K562 (cell line): ENCODE data around the gene GRK4. TPM values are rescaled to one million over a fixed set of nuclear protein-coding genes. Genes with fewer than 3 reads are reported as not detected.

ENCODE experiments used
- ATF6 ChIP-seq: sonication (generic); formaldehyde crosslinking; IDR thresholded peaks from 2 replicates; pipeline ENCODE4 v1.4.0; 2020; ENCODE audit warnings: mild to moderate bottlenecking, missing genetic modification reagents
- CREM ChIP-seq: IDR thresholded peaks from 2 replicates; pipeline ENCODE4 v1.6.1; 2014; ENCODE audit warnings: antibody characterized with exemption, low read depth
- DEAF1 ChIP-seq: fragments of 450-650 bp; formaldehyde crosslinking; IDR thresholded peaks from 2 replicates; pipeline ENCODE4 v1.4.0; 2020; ENCODE audit warnings: mild to moderate bottlenecking, moderate library complexity
- E2F1 ChIP-seq: sonication (generic); formaldehyde crosslinking; IDR thresholded peaks from 2 replicates; pipeline ENCODE4 v1.8.1; 2023; ENCODE audit warnings: mild to moderate bottlenecking, missing genetic modification reagents, moderate library complexity
- HEY1 ChIP-seq: fragments of 250-450 bp; sonication (Bioruptor Pico); IDR thresholded peaks from 2 replicates; pipeline ENCODE4 v1.5.0; 2020; ENCODE audit warnings: mild to moderate bottlenecking, moderate library complexity, borderline replicate concordance
- JUND ChIP-seq, 2 experiments: IDR thresholded peaks; 2 replicates in 1 of 2; 3 replicates in 1 of 2; pipeline ENCODE4 v1.6.1; 2011; ENCODE audit warnings: borderline replicate concordance in 2 of 2, low read depth in 2 of 2, low read length in 2 of 2, improper control_type of control experiment in 1 of 2, missing biosample characterization in 1 of 2, missing genetic modification characterization in 1 of 2, missing genetic modification reagents in 1 of 2
- SP2 ChIP-seq: IDR thresholded peaks from 2 replicates; pipeline ENCODE4 v1.6.1; 2011; ENCODE audit warnings: mild to moderate bottlenecking, low read depth, low read length, moderate library complexity; ENCODE audit not compliant: poor library complexity, severe bottlenecking; ENCODE audit errors: extremely low read depth
- STAG1 ChIP-seq: sonication (generic); formaldehyde crosslinking; IDR thresholded peaks from 2 replicates; pipeline ENCODE4 v1.5.0; 2020; ENCODE audit warnings: missing genetic modification reagents, borderline replicate concordance
- YY1 ChIP-seq, 3 experiments: IDR thresholded peaks; 2 replicates each; pipeline ENCODE4 v1.6.1; 2011; ENCODE audit warnings: low read length in 2 of 3, mild to moderate bottlenecking in 2 of 3, moderate library complexity in 2 of 3, borderline replicate concordance in 1 of 3, control low read depth in 1 of 3, low read depth in 1 of 3; ENCODE audit not compliant: insufficient read depth in 3 of 3, insufficient replicate concordance in 2 of 3, control insufficient read depth in 1 of 3, insufficient read length in 1 of 3; ENCODE audit errors: extremely low read depth in 1 of 3
- ZNF175 ChIP-seq: fragments of 200-800 bp; sonication (Bioruptor generic); IDR thresholded peaks from 2 replicates; pipeline ENCODE4 v1.6.1; 2016; ENCODE audit warnings: low read depth, mild to moderate bottlenecking, missing genetic modification characterization, missing compliant biosample characterization
- ZNF740 ChIP-seq, 3 experiments: fragments of 200-800 bp in 1 of 3; sonication (Bioruptor generic) in 1 of 3; sonication (generic) in 1 of 3; formaldehyde crosslinking in 1 of 3; IDR thresholded peaks; 2 replicates each; pipeline versions ENCODE4 v1.6.1 to v1.8.0; 2016 to 2022; ENCODE audit warnings: mild to moderate bottlenecking in 2 of 3, missing compliant biosample characterization in 2 of 3, missing genetic modification characterization in 2 of 3, missing genetic modification reagents in 1 of 3
- polyA plus RNA-seq, 8 experiments: library from polyadenylated mRNA; depleted of rRNA in 4 of 8; stranded (reverse) in 5 of 8; unstranded in 3 of 8; fragments of >200 nt; fragmentation: Nextera tagmentation in 2 of 8; fragmentation: Illumina TruSeq in 1 of 8; extraction: Ambion mirVana in 2 of 8; extraction: Trizol in 1 of 8; gene quantifications; 2 replicates each; pipeline versions ENCODE4 v1.2.1 to v1.2.3, GENCODE V29; 2011 to 2014; ENCODE audit warnings: inconsistent platforms in 1 of 8, missing spikeins in 1 of 8
- total RNA-seq, 7 experiments: library from RNA; depleted of rRNA in 6 of 7; stranded (reverse); fragments of >200 nt in 6 of 7; fragmentation: Illumina TruSeq in 2 of 7; extraction: Trizol in 2 of 7; gene quantifications; 2 replicates each; pipeline versions ENCODE4 v1.2.1 to v1.2.3, GENCODE V29; 2011 to 2021; ENCODE audit warnings: low replicate concordance in 1 of 7

GRK4 gene
- total and polyA plus RNA-seq, 9 of the 15 experiments (the other 6 are each of a cell fraction or from before 2014, with no cell fraction given) = 1.1 to 4.8 (median 2.6) TPM

- TF ChIP-seq E2F1 (CRISPR knock-in tag) (no peak), STAG1 (CRISPR knock-in tag) (0 out of 2 replicates have a peak, but pooled peaks have one; percentile 39), DEAF1 (CRISPR knock-in tag) (peak; percentile 49), HEY1 (CRISPR knock-in tag) (no peak), ZNF740 (CRISPR knock-in tag; IDR thresholded peaks at IDR 0.05) (no peak), ZNF740 (tag; IDR thresholded peaks at IDR 0.05) (no peak), ZNF175 (CRISPR knock-in tag) (no peak), ATF6 (CRISPR knock-in tag) (no peak), JUND (IDR thresholded peaks at IDR 0.05; ENCODE audit: borderline replicate concordance, low read depth, low read length) (peak; percentile 70; the same call in 1 of the 2 replicates), JUND (tag; IDR thresholded peaks at IDR 0.05; ENCODE audit: borderline replicate concordance, low read depth, low read length) (peak; percentile 71; the same call in 2 of the 3 replicates), CREM (0 out of 2 replicates have a peak, but pooled peaks have one; percentile 28), SP2 (no peak), YY1 (IDR thresholded peaks at IDR 0.05; ENCODE audit: borderline replicate concordance in 1 of 3, control insufficient read depth in 1 of 3, extremely low read depth in 1 of 3, insufficient read depth in 3 of 3, insufficient read length in 1 of 3, insufficient replicate concordance in 2 of 3, low read depth in 1 of 3, low read length in 2 of 3) (peak in 1 of 3 experiments; percentile 36)
These were observed 84.3 kb downstream of the GRK4 start (continued) for GRCh38 chr4:3047464-3048286.
